Mucosa of descending colon (tissue), 3 donors: ENCODE results near the gene TMEM273. TPM values are rescaled to one million over a fixed set of nuclear protein-coding genes. Genes with fewer than 3 reads are reported as not detected.

ENCODE experiments used
- ATAC-seq: fragments of 200-7000 bp; cut with Tn5 transposase; one replicate; pipeline ENCODE4 v1.9.1; 2020; ENCODE audit warnings: mild to moderate bottlenecking, moderate library complexity
- DNase-seq, 3 donors: peaks; one replicate each; pipeline ENCODE4 v3.0.0-alpha.2; 2020
- H3K36me3 ChIP-seq: fragments of 200-600 bp; one replicate; pipeline ENCODE4 v1.8.0; 2021; ENCODE audit warnings: low read depth, mild to moderate bottlenecking
- H3K4me1 ChIP-seq: fragments of 200-600 bp; one replicate; pipeline ENCODE4 v1.8.0; 2021; ENCODE audit warnings: low read depth, mild to moderate bottlenecking
- H3K4me3 ChIP-seq: fragments of 200-600 bp; one replicate; pipeline ENCODE4 v1.8.0; 2021; ENCODE audit warnings: mild to moderate bottlenecking
- H3K9me3 ChIP-seq: fragments of 200-600 bp; one replicate; pipeline ENCODE4 v1.8.0; 2021; ENCODE audit warnings: mild to moderate bottlenecking
- intact Hi-C, 2 donors: fragments of 100-400 bp; cut with DNase I in 1 of 2; cut with micrococcal nuclease in 1 of 2; formaldehyde crosslinking; loops; one replicate each; pipeline versions ENCODE4 v1.11.0 to v1.11.1; 2022; cut with DNase I, micrococcal nuclease
- total RNA-seq, 3 donors: library from RNA; stranded (reverse); fragmentation: NEBNext Ultra II Directional in 2 of 3; extraction: Animal tissue kit (Norgen Biotek cat#: 25700) in 2 of 3; gene quantifications; one replicate each; pipeline versions ENCODE4 v1.2.1 to v1.2.4, GENCODE V29; 2021 to 2023
- TF ChIP-seq, protein P1 (sequence below): fragments of 200-600 bp; IDR thresholded peaks from one replicate; pipeline ENCODE4 v1.8.0; 2022; ENCODE audit warnings: antibody characterized with exemption, mild to moderate bottlenecking
- donor health status: DM: no; HTN: no; CAD: no; lungs with moderate emphysema.
- donor health status: DM: no; HTN: no; CAD: no.
- donor health status: DM: no; HTN: yes; CAD: no.

Gene TMEM273
- total RNA-seq, 3 donors from 2014 or later: 4.8 to 12.7 (median 7.0) TPM

DNA sequence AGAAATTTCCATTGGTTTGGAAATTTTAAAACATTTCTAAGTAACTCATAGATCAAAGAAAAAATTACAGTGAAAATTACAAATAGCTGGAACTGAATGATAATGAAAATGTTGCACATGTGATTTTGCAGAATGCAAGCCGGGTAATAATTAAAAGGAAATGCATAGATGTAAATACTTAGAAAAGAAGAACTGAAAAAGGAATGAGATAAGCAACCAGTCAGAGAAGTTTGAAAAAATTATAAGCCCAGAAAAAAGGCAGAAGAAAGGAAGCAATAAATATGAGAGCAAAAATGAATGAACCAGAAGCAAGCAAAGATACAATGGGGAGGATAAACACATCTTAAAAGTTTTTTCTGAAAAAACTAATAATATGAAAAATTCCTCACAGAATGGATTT lies 3.2 kb upstream of the TMEM273 start:
- ATAC-seq: no peak
- Histone ChIP-seq H3K4me1 (no peaks in the 10 kb centered on the region), H3K9me3 (no peaks in the 10 kb centered on the region), H3K36me3 (no peaks in the 10 kb centered on the region), H3K4me3 (no peak overlapping the region)
- TF ChIP-seq, protein P1, sequence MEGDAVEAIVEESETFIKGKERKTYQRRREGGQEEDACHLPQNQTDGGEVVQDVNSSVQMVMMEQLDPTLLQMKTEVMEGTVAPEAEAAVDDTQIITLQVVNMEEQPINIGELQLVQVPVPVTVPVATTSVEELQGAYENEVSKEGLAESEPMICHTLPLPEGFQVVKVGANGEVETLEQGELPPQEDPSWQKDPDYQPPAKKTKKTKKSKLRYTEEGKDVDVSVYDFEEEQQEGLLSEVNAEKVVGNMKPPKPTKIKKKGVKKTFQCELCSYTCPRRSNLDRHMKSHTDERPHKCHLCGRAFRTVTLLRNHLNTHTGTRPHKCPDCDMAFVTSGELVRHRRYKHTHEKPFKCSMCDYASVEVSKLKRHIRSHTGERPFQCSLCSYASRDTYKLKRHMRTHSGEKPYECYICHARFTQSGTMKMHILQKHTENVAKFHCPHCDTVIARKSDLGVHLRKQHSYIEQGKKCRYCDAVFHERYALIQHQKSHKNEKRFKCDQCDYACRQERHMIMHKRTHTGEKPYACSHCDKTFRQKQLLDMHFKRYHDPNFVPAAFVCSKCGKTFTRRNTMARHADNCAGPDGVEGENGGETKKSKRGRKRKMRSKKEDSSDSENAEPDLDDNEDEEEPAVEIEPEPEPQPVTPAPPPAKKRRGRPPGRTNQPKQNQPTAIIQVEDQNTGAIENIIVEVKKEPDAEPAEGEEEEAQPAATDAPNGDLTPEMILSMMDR: no peak
- no peak for DNase-seq
- intact Hi-C loops: no loop called here

DNA sequence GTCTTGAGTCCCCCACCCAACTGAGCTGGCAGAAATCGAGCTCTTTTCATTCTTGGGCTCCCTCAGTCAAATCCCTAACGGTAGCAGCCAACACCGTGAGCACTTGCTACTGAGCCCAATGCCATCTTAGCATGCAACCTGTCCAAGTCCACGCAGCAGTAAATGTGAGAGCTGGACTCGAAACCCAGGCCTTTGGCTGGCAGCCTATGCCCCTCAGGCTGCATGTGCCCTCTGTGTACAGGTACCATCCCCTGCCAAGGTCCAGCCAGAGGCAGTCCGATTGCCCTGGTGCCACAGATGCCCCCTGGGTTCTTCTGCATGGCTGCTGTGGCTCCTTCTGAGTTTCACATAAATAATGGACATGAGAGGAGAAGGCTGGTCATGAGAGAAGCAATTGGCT lies 1.2 kb upstream of the TMEM273 start:
- TF ChIP-seq, protein P1: no peak
- no peak for DNase-seq

DNA sequence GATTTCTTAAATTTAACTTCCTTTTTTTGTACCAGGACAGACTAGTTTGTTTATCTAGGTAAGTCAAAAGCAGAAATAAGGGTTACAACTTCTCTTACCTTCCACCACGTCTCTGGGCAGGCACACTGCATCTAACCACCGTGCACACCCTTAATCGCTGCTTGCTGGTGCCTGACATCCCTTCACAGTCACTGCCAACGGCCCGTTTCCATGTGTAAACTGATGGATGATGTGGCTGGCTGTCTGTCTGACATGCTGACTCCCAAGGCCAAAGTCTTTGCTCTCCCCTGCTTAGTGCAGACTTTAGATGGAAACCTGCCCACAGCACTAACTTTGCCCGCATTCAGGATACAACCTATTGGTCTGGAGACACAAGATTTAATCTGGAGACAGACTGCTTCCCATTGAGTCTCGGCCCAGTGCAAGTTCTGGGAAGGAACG lies 1.1 kb downstream of the TMEM273 start:
- Histone ChIP-seq H3K9me3 (no peaks in the 10 kb centered on the region), H3K4me3 (no peak overlapping the region), H3K4me1 (no peaks in the 10 kb centered on the region), H3K36me3 (no peaks in the 10 kb centered on the region)
- peak; percentile 36 for ATAC-seq
- DNase-seq: no peak
- intact Hi-C loops: no loop called here
- TF ChIP-seq, protein P1: no peak

More for the DNA sequence above, 1.2 kb upstream of the TMEM273 start:
- Histone ChIP-seq H3K4me3 (no peak overlapping the region), H3K9me3 (no peaks in the 10 kb centered on the region), H3K36me3 (no peaks in the 10 kb centered on the region), H3K4me1 (no peaks in the 10 kb centered on the region)
- intact Hi-C loops: no loop called here
- ATAC-seq: no peak

DNA sequence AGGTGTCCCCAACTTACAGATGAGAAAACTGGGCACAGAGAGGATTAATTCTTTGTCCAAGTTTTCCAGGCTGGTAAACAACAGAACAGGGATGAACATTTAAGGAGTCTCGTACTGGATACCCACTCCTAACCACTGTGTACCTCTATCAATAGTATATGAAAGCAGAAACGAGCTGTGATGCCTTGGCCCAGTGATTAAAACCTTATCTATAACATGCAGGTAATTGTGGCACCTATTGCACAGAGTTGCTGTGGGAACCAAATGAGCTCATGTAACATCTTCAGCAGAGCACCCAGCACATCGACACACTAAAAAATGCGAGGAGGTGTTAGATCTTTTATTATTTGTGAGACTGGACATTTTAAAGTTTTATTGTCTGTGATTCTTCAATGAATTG lies 1.6 kb downstream of the TMEM273 start:
- Histone ChIP-seq H3K4me1 (no peaks in the 10 kb centered on the region), H3K9me3 (no peaks in the 10 kb centered on the region), H3K4me3 (no peak overlapping the region), H3K36me3 (no peaks in the 10 kb centered on the region)
- ATAC-seq (no peak), DNase-seq (no peak)
- TF ChIP-seq, protein P1: no peak
- intact Hi-C loops: no loop called here

DNA sequence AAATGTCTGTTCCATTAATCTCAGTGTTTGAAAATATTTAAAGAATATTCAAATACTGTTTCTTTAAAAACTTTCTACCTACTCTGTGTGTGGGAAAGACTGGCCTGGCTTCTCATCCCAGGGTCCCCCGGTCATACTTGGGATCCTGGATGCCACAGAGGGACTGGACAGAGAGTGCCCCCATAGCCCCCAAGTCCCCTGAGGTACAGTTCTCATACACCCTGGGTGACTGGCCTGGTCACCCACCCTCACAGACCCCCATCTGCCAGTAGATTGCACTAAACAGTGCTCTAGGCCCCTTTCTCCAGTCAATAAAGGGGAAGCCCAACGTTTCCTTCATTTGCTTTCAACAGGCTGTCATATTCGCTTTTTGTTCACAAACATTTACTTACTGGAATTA lies 3.0 kb downstream of the TMEM273 start:
- intact Hi-C loops: no loop called here
- TF ChIP-seq, protein P1: no peak
- H3K4me1 ChIP-seq: no peaks in the 10 kb centered on the region
- H3K4me3 ChIP-seq: no peak overlapping the region
- no peak for ATAC-seq
- H3K9me3 ChIP-seq: no peaks in the 10 kb centered on the region
- no peak for DNase-seq
- no peaks in the 10 kb centered on the region for H3K36me3 ChIP-seq

DNA sequence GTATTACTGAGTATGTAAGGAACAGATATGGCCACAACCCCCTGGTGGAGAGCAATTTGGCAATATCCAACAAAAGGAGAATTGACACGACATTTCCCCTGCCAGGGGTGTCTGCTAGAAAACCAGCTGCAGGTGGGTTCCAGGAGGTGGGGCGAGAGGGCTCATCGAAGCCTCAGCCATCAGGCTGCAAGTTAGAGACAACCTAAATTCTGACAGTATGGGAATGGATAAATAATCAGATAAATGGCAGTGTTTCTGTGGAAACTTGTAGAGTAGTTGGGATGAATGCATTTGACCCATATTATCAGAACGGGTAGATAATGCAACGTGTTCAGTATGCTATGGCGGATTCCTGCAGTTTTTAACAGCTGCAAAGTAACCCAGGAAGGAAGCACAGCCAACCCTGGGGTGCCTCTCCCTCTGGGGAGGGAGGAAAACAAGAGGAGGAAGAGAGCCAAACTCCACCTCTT lies 3.5 kb downstream of the TMEM273 start:
- ATAC-seq (no peak), DNase-seq (no peak)
- Histone ChIP-seq H3K4me3 (no peak overlapping the region), H3K36me3 (no peaks in the 10 kb centered on the region), H3K4me1 (no peaks in the 10 kb centered on the region), H3K9me3 (no peaks in the 10 kb centered on the region)
- TF ChIP-seq, protein P1: no peak
- intact Hi-C loops: no loop called here
